ENCODE results near the gene SELENOW. TPM values are rescaled to one million over a fixed set of nuclear protein-coding genes. Genes with fewer than 3 reads are reported as not detected.

Gene SELENOW
- total RNA-seq: 100 to 1,000 TPM; 247 to 321 (median 276) TPM

- H3K27me3 ChIP-seq: no peaks in the 10 kb centered on the region
- H3K36me3 ChIP-seq: peaks cover 0 to 20% (median 0%) of the 10 kb centered on the region in 3 donors
- peaks cover 0 to 39% (median 0%) of the 10 kb centered on the region in 4 donors for H3K4me1 ChIP-seq
- TF ChIP-seq CTCF (IDR thresholded peaks at IDR 0.05) (peak in 2 of 6 experiments; percentile 4 to 8), POLR2A (IDR thresholded peaks at IDR 0.05) (peak; percentile 91 to 94)
- no peaks in the 10 kb centered on the region for H3K9me3 ChIP-seq
- peak within 1 kb of the TSS; percentile 78 to 92 (median 88) for H3K4me3 ChIP-seq
- DNase-seq: peak; percentile 76 to 92 (median 91)
- peak within 1 kb of the TSS; percentile 91 to 98 (median 94) for H3K27ac ChIP-seq
Measured at GRCh38 chr19:47778049-47778953, at the start of gene SELENOW. Gene SELENOW (plus strand): TSS chr19:47778703. CDS start chr19:47778786, 83 bp downstream.

GRCh38 chr19:47729468-47729798 is 49.1 kb upstream of the SELENOW start:
- H3K36me3 ChIP-seq: no peaks in the 10 kb centered on the region
- no peaks in the 10 kb centered on the region for H3K27me3 ChIP-seq
- H3K4me3 ChIP-seq: no peak overlapping the region
- DNase-seq: no peak
- peak overlapping the region in 3 of 4 donors; percentile 42 to 74 (median 57) for H3K27ac ChIP-seq
- H3K9me3 ChIP-seq: no peaks in the 10 kb centered on the region
- peaks cover 0 to 21% (median 0%) of the 10 kb centered on the region in 4 donors for H3K4me1 ChIP-seq
- no peak for TF ChIP-seq CTCF (IDR thresholded peaks at IDR 0.05)
- no peak for TF ChIP-seq POLR2A (IDR thresholded peaks at IDR 0.05)

- Histone ChIP-seq H3K27me3 (no peaks in the 10 kb centered on the region), H3K4me1 (peaks cover 0 to 21% (median 0%) of the 10 kb centered on the region in 4 donors), H3K27ac (peak overlapping the region; percentile 27 to 74 (median 44)), H3K4me3 (peak overlapping the region in 1 of 4 donors; percentile 11), H3K9me3 (no peaks in the 10 kb centered on the region), H3K36me3 (no peaks in the 10 kb centered on the region)
- TF ChIP-seq POLR2A (IDR thresholded peaks at IDR 0.05): no peak
- no peak for TF ChIP-seq CTCF (IDR thresholded peaks at IDR 0.05)
- peak in 1 of 3 donors; percentile 58 for DNase-seq
Measured at GRCh38 chr19:47729799-47730520, 48.5 kb upstream of the SELENOW start.

GRCh38 chr19:47730521-47730889 is 48.0 kb upstream of the SELENOW start:
- Histone ChIP-seq H3K27me3 (no peaks in the 10 kb centered on the region), H3K4me1 (peaks cover 0 to 21% (median 0%) of the 10 kb centered on the region in 4 donors), H3K27ac (peak overlapping the region in 2 of 4 donors; percentile 46 to 74), H3K36me3 (no peaks in the 10 kb centered on the region), H3K4me3 (no peak overlapping the region), H3K9me3 (no peaks in the 10 kb centered on the region)
- DNase-seq: no peak
- TF ChIP-seq POLR2A (IDR thresholded peaks at IDR 0.05) (no peak), CTCF (IDR thresholded peaks at IDR 0.05) (no peak)

GRCh38 chr19:47730910-47731309 is 47.6 kb upstream of the SELENOW start:
- Histone ChIP-seq H3K9me3 (no peaks in the 10 kb centered on the region), H3K4me3 (no peak overlapping the region), H3K36me3 (no peaks in the 10 kb centered on the region), H3K27ac (peak overlapping the region in 1 of 4 donors; percentile 46), H3K27me3 (no peaks in the 10 kb centered on the region), H3K4me1 (peaks cover 0 to 21% (median 0%) of the 10 kb centered on the region in 4 donors)
- no peak for TF ChIP-seq POLR2A (IDR thresholded peaks at IDR 0.05)
- DNase-seq: no peak

Measured in Peyer's patch (tissue), 4 donors.